SK-N-MC (cell line): ENCODE results near the gene SBF2.

Source experiments
- EZH2 ChIP-seq: fragments of 200-600 bp; sonication (generic); IDR thresholded peaks from one replicate; pipeline ENCODE4 v1.6.1; 2017; ENCODE audit warnings: antibody characterized with exemption
- FOXP2 ChIP-seq: optimal IDR thresholded peaks from 2 replicates; pipeline ENCODE3; 2011; ENCODE audit warnings: mild to moderate bottlenecking, moderate library complexity; ENCODE audit not compliant: insufficient read depth; ENCODE audit errors: extremely low read length, control extremely low read depth
- POLR2AphosphoS5 ChIP-seq: IDR thresholded peaks from 2 replicates; pipeline ENCODE4 v1.6.1; 2012; ENCODE audit warnings: mild to moderate bottlenecking, low read depth, low read length, borderline replicate concordance

GRCh38 chr11:9775398-9775779, 518.6 kb downstream of the SBF2 start:
- TF ChIP-seq EZH2: no peak
- no peak for TF ChIP-seq POLR2AphosphoS5
- no peak for TF ChIP-seq FOXP2
